CD4-positive, alpha-beta T cell (primary cell): ENCODE measurements around the gene GPX1. TPM values are rescaled to one million over a fixed set of nuclear protein-coding genes. Genes with fewer than 3 reads are reported as not detected.
A peak's percentile ranks its signal among the peaks of the same experiment; 100 is the strongest.
"Not testable (repeated sequence)": the region's sequence is repeated elsewhere in the genome, so short reads cannot be mapped to it uniquely, and the experiment has no call there.

Experiments used
- ATAC-seq: fragments of 200-7000 bp; cut with Tn5 transposase; one replicate; pipeline ENCODE4 v1.10.0; 2022; ENCODE audit warnings: mild to moderate bottlenecking; ENCODE audit not compliant: poor library complexity
- CTCF ChIA-PET: fragments of 350-600 bp; sonication (Branson Sonifier 250); formaldehyde crosslinking; loops from one replicate; lab custom pipeline; 2021; ENCODE audit warnings: antibody characterized with exemption, inconsistent platforms; lab: Charles Lee
- POLR2A ChIA-PET: fragments of 350-600 bp; sonication (Branson Sonifier 250); formaldehyde crosslinking; loops from one replicate; lab custom pipeline; 2021; ENCODE audit warnings: antibody characterized with exemption, inconsistent platforms; lab: Charles Lee
- DNase-seq, 14 experiments: peaks; one replicate each; pipeline ENCODE4 v3.0.0-alpha.2; 2013 to 2020; ENCODE audit warnings: mixed read lengths in 2 of 14
- H3K27ac ChIP-seq, 2 donors: one replicate each; pipeline versions ENCODE4 v1.5.1 to v1.7.0; 2013; ENCODE audit warnings: low read length in 2 of 2, low read depth in 1 of 2, mild to moderate bottlenecking in 1 of 2
- H3K27me3 ChIP-seq, 2 experiments: 1 replicate in 1 of 2; 2 replicates in 1 of 2; pipeline versions ENCODE4 v1.6.1 to v1.7.0; 2013; ENCODE audit warnings: low read length in 2 of 2, control low read depth in 1 of 2, mild to moderate bottlenecking in 1 of 2, moderate library complexity in 1 of 2; ENCODE audit not compliant: insufficient read depth in 2 of 2, control insufficient read depth in 1 of 2
- H3K36me3 ChIP-seq: one replicate; pipeline ENCODE4 v1.6.1; 2013; ENCODE audit warnings: low read length, control low read depth; ENCODE audit not compliant: insufficient read depth
- H3K4me1 ChIP-seq: one replicate; pipeline ENCODE4 v1.6.1; 2013; ENCODE audit warnings: low read length, control low read depth; ENCODE audit not compliant: insufficient read depth
- H3K4me3 ChIP-seq: one replicate; pipeline ENCODE4 v1.5.1; 2013; ENCODE audit warnings: mild to moderate bottlenecking, low read length, moderate library complexity
- H3K9me3 ChIP-seq, 2 experiments: 1 replicate in 1 of 2; 2 replicates in 1 of 2; pipeline versions ENCODE4 v1.6.1 to v1.7.0; 2013; ENCODE audit warnings: low read length in 2 of 2, mild to moderate bottlenecking in 2 of 2, control low read depth in 1 of 2, moderate library complexity in 1 of 2; ENCODE audit not compliant: control insufficient read depth in 1 of 2, insufficient read depth in 1 of 2
- H3K27ac Mint-ChIP-seq: one replicate; pipeline ENCODE4 v1.8.0; 2020; ENCODE audit warnings: mixed read lengths
- H3K27me3 Mint-ChIP-seq: one replicate; pipeline ENCODE4 v1.8.0; 2021; ENCODE audit warnings: mixed read lengths
- H3K36me3 Mint-ChIP-seq: one replicate; pipeline ENCODE4 v1.8.0; 2021; ENCODE audit warnings: low read depth, mixed read lengths
- H3K4me1 Mint-ChIP-seq: one replicate; pipeline ENCODE4 v1.8.0; 2021; ENCODE audit warnings: low read depth, mixed read lengths
- H3K4me3 Mint-ChIP-seq: one replicate; pipeline ENCODE4 v1.8.0; 2020; ENCODE audit warnings: mild to moderate bottlenecking, mixed read lengths
- H3K9me3 Mint-ChIP-seq: one replicate; pipeline ENCODE4 v1.8.0; 2020; ENCODE audit warnings: mixed read lengths
- CTCF ChIP-seq: fragments of 200-600 bp; IDR thresholded peaks from one replicate; pipeline ENCODE4 v1.8.0; 2022; ENCODE audit warnings: antibody characterized with exemption, mild to moderate bottlenecking
- intact Hi-C, 2 experiments: fragments of 100-400 bp; cut with DNase I in 1 of 2; cut with micrococcal nuclease in 1 of 2; formaldehyde crosslinking; loops; one replicate each; pipeline versions ENCODE4 v1.15.1 to v1.9.0; 2023 to 2025; cut with DNase I, micrococcal nuclease
- total RNA-seq, 174 experiments: library from RNA in 2 of 174; stranded (reverse) in 2 of 174; gene quantifications; one replicate each; pipeline ENCODE4 v1.2.3 and lab custom pipeline; 2021 to 2026

The GPX1 gene
- total RNA-seq, 2 experiments from 2014 or later: 20.8 to 22.9 TPM

- Mint-ChIP-seq H3K27ac (peak overlapping the region; percentile 3), H3K9me3 (no peaks in the 10 kb centered on the region), H3K36me3 (peaks cover 70% of the 10 kb centered on the region), H3K27me3 (no peaks in the 10 kb centered on the region), H3K4me3 (no peak overlapping the region), H3K4me1 (peaks cover 71% of the 10 kb centered on the region)
- POLR2A ChIA-PET: interaction anchor here (1.1 kb wide), 1 partner anchor 57 kb away, joined by 6 read pairs; the partner anchor contains the start of gene USP4
- intact Hi-C loops: no loop called here
- DNase-seq (peak in 3 of 14 experiments; percentile 36 to 47 (median 36)), ATAC-seq (peak; percentile 46)
- peaks cover 36% of the 10 kb centered on the region for H3K36me3 ChIP-seq
- H3K9me3 ChIP-seq: no peaks in the 10 kb centered on the region
- no peak overlapping the region for H3K4me3 ChIP-seq
- no peak for TF ChIP-seq CTCF
- peaks cover 83% of the 10 kb centered on the region for H3K4me1 ChIP-seq
- CTCF ChIA-PET: no interaction called here
- H3K27me3 ChIP-seq: no peaks in the 10 kb centered on the region
- no peak overlapping the region for H3K27ac ChIP-seq
Observed at GRCh38 chr3:49397470-49397869, 39.3 kb upstream of the GPX1 start.

- H3K27me3 Mint-ChIP-seq, H3K9me3 ChIP-seq, DNase-seq, intact Hi-C loops, H3K4me3 ChIP-seq, H3K27ac Mint-ChIP-seq, H3K27ac ChIP-seq, H3K27me3 ChIP-seq, H3K4me3 Mint-ChIP-seq, ATAC-seq, H3K9me3 Mint-ChIP-seq: not testable (repeated sequence)
- peaks cover 52% of the 10 kb centered on the region for H3K36me3 Mint-ChIP-seq
- CTCF ChIA-PET: interaction anchor here (1.2 kb wide), 1 partner anchor 51 kb away, joined by 4 read pairs; no protein-coding TSS in a partner anchor
- H3K4me1 Mint-ChIP-seq: peaks cover 46% of the 10 kb centered on the region
- peaks cover 21% of the 10 kb centered on the region for H3K36me3 ChIP-seq
- POLR2A ChIA-PET: interaction anchor here (0.6 kb wide), 1 partner anchor 58 kb away, joined by 4 read pairs; no protein-coding TSS in a partner anchor
- H3K4me1 ChIP-seq: peaks cover 78% of the 10 kb centered on the region
Observed at GRCh38 chr3:49391310-49391709, 33.2 kb upstream of the GPX1 start.

- peak overlapping the region; percentile 37 for H3K27ac Mint-ChIP-seq
- no peaks in the 10 kb centered on the region for H3K9me3 Mint-ChIP-seq
- peaks cover 74% of the 10 kb centered on the region for H3K4me1 ChIP-seq
- intact Hi-C loops: loop anchor here in 1 of 2 experiments (1.0 kb wide), 1 partner anchor 12 kb away; no protein-coding TSS in a partner anchor
- DNase-seq (no peak), ATAC-seq (no peak)
- no peaks in the 10 kb centered on the region for H3K27me3 Mint-ChIP-seq
- H3K4me3 Mint-ChIP-seq: no peak overlapping the region
- ChIA-PET POLR2A (interaction anchor here (1.4 kb wide), 1 partner anchor 22 kb away, joined by 5 read pairs; the partner anchor contains the start of genes RHOA and TCTA), CTCF (interaction anchor here (1.7 to 1.8 kb wide), 2 partner anchors 26 to 49 kb away, joined by 5 to 6 read pairs; partner anchors contain the start of gene USP4)
- no peak for TF ChIP-seq CTCF
- H3K27me3 ChIP-seq: no peaks in the 10 kb centered on the region
- H3K36me3 Mint-ChIP-seq: peaks cover 42% of the 10 kb centered on the region
- peaks cover 9% of the 10 kb centered on the region for H3K36me3 ChIP-seq
- H3K4me1 Mint-ChIP-seq: peaks cover 51% of the 10 kb centered on the region
- H3K27ac ChIP-seq: no peak overlapping the region
- H3K4me3 ChIP-seq: no peak overlapping the region
- no peaks in the 10 kb centered on the region for H3K9me3 ChIP-seq
Observed at GRCh38 chr3:49389297-49389696, 31.1 kb upstream of the GPX1 start.
